GM15510 (cell line): ENCODE results near the gene CD274.

Experiments
- POLR2A ChIP-seq: IDR thresholded peaks from 3 replicates; pipeline ENCODE4 v1.6.1; 2011; ENCODE audit warnings: borderline replicate concordance; ENCODE audit not compliant: insufficient read length; ENCODE audit errors: extremely low read depth

The CD274 gene

DNA sequence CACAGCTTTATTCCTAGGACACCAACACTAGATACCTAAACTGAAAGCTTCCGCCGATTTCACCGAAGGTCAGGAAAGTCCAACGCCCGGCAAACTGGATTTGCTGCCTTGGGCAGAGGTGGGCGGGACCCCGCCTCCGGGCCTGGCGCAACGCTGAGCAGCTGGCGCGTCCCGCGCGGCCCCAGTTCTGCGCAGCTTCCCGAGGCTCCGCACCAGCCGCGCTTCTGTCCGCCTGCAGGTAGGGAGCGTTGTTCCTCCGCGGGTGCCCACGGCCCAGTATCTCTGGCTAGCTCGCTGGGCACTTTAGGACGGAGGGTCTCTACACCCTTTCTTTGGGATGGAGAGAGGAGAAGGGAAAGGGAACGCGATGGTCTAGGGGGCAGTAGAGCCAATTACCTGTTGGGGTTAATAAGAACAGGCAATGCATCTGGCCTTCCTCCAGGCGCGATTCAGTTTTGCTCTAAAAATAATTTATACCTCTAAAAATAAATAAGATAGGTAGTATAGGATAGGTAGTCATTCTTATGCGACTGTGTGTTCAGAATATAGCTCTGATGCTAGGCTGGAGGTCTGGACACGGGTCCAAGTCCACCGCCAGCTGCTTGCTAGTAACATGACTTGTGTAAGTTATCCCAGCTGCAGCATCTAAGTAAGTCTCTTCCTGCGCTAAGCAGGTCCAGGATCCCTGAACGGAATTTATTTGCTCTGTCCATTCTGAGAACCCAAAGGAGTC, at the start of gene CD274:
Gene CD274 (plus strand): TSS at position 184 of the 733 bp plus-strand sequence. CDS start 5,572 bp downstream, outside the sequence.
- peak; percentile 93 for TF ChIP-seq POLR2A

DNA sequence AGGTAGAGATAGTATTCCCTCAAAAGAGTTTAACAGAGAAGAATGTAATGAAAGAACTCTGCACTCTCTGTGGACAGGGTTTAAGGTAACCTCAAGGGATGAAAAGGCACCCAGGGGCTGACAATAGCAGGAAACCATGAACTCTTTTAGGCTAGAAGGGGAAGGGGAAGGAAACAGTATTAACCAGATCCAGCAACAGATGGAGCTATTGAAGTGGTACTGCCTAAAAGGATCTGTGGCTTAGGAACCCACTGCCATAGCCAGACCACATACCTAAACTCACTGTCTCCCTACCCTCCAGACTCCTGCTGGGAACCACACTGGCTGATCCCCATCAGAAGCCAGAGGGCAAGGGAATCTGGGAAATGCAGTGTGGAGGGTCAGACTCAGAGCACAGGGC, 48.1 kb upstream of the CD274 start:
- TF ChIP-seq POLR2A, result no peak

DNA sequence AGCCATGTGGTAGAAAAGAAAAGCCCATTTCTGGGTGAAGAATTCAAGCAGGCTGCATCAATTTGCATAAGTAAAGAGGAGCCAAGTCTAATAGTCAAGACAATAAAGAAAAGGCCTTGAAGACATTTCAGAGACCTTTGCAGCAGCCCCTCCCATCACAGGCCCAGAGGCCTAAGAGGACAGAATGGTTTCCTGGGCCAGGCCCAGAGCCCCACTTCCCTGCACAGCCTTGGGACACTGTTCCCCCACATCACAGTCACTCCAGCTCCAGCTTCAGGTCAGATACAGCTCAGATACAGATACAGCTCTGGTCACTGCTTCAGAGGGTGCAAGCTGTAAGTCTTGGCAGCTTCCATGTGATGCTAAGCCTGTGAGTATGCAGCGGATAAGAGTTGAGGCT, 41.7 kb upstream of the CD274 start:
- TF ChIP-seq POLR2A, result no peak

DNA sequence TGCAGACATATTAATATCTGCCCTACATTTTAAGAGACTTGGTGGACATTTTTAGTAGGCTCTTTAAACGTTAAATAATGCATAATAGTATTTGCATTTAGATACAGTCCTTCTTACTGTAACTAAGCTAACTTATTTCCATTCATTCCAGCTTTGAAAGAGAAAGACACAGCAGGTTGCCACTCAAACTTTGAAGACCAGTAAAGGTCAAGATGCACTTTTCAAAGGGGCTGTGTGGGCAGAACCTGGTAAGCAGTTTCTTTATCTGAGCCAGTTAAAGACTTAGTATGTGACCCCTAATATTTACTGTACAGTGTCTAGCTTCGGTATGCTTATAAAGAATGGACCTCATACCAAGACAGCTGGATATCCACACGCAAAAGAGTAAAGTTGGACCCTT, 33.4 kb upstream of the CD274 start:
- no peak for TF ChIP-seq POLR2A

DNA sequence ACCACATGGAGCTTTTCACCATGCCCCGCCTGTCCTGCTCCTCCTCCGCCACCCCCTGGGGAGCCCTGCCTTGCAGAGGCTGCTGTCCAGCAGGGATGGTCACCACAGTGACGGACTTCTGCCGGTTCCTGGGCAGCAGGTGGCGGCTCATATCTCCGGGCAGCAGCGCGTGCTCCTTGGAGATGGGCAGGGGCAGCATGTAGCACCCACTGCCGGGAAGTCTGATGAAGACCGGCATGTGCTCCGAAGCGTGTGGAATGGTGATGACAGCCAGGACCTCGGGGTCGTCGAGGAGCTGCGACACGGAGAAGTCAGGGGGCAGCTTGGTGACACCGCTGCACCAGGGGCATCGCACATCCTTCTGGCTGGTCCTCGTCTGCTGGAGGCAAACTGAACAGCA, 31.9 kb upstream of the CD274 start:
- TF ChIP-seq POLR2A, result no peak

DNA sequence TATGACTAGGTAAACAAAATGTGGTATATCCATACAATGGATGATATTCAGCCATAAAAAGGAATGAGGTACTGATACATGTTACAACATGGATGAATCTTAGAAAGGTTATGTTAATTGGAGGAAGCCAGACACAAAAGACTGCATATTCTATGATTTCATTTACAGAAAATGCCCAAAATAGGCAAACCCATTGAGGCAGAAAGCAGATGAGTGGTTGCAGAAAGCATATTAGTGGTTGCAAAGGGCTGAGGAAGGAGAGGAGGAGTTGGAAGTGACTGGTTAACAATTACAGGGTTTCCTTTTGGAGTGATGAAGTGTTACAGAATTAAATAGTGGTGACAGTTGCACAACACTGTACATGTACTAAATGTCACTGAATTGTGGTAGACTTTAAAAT, 30.4 kb upstream of the CD274 start:
- TF ChIP-seq POLR2A, result no peak

DNA sequence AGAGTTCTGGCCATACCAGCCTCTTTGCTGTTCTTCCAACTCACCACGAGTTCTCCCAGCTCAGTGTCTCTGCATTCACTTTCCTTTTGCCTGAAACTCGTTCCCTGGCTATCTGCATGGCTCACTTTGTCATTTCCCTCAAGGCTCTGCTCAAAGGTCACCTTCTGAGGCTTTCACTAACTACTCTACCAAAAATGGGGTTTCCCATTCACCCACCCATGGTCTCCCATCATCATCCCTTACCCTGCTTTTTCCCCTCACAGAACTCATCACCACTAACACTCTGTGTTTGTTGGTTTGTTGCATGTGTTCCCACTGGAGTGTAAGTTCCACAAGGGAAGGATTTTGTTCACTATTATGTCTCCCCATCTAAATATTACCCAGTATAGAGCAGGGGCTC, 29.2 kb upstream of the CD274 start:
- TF ChIP-seq POLR2A, result no peak

DNA sequence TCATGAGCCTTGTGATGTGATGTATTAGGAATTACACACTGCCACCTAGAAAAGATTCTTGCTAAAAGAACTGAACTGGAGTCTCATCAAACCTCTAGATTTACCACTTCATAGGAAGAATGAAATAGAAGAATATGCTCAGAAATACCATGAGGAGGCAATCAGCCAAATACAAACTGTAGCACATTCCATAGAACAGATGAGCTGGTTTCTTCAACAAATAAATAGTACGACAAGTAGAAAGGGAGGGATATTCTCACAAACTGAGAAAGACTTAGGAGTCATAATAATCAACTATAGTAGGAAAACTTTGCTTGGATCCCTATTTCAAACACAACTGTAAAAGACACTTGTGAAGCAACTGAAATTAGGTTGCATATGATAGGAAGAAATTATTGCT, 28.1 kb upstream of the CD274 start:
- TF ChIP-seq POLR2A, result no peak

DNA sequence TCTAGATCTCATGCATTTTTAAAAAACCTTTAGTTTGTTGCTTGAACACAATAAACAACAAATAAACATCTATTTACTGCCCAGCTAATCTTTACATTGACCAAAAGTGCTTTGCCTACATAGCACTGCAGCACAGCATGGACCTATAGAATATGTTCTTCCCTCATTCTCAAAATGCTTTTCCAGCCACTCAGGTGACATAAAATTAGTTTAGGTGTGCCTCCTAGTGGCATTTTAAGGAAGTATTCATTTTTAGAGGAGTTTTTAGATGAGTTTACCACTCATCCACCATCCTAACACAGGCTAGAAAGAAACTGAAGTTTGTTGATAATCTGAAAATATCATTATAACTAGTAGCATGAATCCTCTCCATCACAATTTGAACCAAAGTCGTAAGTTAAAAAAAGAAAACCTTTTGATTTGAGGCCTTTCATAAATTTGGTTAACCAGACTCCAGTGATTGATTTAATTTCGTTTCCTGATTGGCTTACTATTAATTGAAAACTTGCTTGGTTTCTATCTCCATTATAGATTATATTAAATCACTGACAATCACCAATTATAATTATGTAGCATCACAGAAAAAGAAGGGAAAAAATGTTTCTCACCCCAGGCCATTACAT, 25.2 kb upstream of the CD274 start:
- TF ChIP-seq POLR2A, result no peak

DNA sequence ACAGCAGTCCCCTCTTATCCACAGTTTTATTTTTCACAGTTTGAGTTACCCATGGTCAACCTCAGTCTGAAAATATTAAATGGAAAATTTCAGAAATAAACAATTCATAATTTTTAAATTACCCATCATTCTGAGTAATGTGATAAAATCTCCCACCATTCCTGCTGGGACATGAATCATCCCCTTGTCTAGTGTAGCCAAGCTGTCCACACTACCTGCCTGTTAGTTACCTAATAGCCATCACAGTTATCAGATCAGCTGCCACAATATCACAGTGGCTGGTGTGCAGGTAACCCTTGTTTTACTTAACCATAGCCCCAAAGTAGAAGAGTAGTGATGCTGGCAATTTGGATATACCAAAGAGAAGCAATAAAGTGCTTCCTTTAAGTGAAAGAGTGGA, 23.3 kb upstream of the CD274 start:
- TF ChIP-seq POLR2A, result no peak

DNA sequence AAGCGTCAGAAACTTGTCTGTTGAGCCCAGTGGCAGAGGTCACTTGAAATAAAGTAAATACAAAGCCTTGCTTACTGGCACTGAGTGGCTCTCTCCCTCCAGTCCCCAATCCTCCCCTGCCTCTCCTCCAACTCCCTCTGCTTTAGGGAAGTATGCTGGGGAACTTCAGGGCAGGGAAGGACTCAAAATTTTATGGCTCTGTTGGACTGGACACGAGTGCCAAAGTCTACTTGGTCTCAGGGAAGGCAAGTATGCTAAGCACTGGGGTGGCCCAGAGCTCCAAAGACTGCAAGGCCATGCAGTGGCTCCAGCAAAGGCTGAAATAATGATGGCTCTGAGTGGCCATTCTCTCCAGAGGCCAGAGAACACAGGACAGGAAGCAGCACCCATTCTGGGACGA, 22.2 kb upstream of the CD274 start:
- no peak for TF ChIP-seq POLR2A

DNA sequence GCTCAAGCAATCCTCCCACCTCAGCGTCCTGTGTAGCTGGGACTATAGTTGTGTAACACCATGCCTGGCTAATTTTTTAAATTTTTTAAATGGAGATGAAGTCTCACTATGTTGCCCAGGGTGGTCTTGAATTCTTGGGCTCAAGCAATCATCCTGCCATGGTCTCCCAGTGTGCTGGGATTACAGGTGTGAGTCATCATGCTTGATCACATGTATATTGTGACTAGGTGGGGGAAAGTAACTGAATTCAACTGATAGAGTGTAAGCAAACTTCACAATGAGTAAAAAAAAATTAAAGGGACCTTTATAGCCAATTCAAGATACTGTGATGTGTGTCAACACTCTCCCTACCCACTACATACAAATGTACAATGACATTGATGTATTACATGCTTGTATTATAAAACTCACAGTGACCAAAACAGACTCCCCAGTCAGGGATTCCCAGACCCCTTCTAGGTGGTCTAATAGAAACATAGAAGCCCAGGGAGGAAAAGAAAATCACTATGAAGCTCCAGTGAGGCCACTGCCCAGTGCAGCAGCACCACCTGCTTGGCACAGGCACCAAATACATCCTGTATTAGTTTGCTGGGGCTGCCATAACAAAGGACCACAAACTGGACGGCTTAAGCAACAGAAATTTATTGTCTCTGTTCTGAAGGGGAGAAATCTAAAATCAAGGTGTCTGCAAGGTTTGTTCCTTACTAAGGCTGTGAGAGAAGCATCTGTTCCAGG, 21.4 kb upstream of the CD274 start:
- no peak for TF ChIP-seq POLR2A

DNA sequence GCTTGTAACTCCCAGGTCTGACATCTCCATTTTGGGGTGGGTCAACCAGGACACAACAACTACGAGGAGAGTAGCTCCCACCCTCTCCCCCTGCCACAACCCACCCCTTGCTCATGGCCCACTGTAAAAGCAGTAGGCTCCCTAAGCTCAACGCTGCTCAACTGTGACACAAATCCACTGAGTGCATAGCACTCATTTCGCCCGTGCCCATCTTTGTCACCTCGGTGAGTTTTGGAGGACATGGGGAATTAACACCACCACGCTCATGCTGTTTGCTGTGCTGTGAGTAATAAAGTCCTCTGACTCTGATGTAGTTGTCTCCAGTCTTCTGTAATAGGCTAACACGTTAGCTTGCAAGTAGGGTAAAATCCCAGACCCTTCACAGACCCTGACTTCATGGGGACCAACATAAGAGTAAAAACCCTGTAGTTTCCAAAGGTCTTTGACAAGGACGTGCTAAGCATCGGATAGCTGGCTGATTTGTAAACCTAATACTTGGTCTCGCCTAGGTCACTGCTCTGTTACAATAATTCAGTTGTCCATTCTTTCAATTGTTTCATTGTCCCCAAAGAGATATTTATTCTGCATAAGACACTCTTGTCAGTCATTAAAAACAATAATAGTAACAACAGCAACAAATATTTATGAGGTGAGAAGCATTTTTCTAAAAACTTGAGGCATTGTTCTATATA, 20.3 kb upstream of the CD274 start:
- TF ChIP-seq POLR2A, result no peak

DNA sequence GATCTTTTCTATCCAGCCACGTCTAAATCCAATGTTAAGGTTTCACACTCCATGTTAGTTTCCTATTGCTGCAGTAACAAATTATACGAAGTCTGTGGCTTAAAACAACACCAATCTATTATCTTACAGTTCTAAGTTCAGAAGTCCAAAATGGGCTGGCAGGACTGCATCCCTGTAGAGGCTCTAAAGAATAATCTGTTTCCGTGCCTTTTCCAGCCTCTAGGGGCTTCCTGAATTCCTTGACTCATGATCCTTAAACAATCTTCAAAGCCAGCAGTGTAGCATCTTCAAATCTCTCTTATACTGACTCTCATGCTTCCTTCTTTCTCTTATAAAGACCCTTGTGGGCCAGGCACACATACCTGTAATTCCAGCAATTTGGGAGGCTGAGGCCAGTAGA, 19.4 kb upstream of the CD274 start:
- TF ChIP-seq POLR2A, result no peak

DNA sequence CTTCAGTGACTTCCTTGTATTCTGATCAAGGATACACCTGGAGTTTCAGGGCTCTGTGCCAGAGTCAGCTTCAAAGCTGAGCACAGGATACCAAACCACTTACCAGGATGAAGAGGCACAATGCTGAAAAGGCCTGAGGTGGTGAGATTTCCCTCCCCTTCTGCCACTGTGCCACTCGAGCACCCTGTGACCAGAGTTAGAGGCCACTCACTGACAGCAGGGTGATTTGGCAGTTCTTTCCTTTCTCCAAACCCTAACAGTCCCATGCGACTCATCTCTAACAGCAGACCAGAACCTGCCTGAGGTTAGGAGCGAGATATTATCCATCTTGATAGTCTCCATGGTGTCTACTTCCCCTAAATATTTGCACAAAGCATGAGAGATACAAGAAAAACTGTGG, 14.4 kb upstream of the CD274 start:
- no peak for TF ChIP-seq POLR2A
